Neuronal stem cell (in vitro differentiated cells): Measurements from ENCODE around the gene ZNF771.

Experiments
- DNase-seq: peaks from one replicate; pipeline ENCODE4 v3.0.0-alpha.2; 2013; ENCODE audit warnings: low spot score
- H2AFZ ChIP-seq: one replicate; pipeline ENCODE4 v1.6.1; 2013; ENCODE audit warnings: mild to moderate bottlenecking, low read length, inconsistent platforms
- H2AK5ac ChIP-seq: 2 replicates; pipeline ENCODE4 v1.6.1; 2013; ENCODE audit warnings: low read depth, mild to moderate bottlenecking, inconsistent platforms, low read length, moderate library complexity, mixed read lengths
- H2BK120ac ChIP-seq: 2 replicates; pipeline ENCODE4 v1.6.1; 2013; ENCODE audit warnings: low read depth, mild to moderate bottlenecking, inconsistent platforms, low read length, moderate library complexity, mixed read lengths
- H2BK12ac ChIP-seq: one replicate; pipeline ENCODE4 v1.6.1; 2013; ENCODE audit warnings: low read length, inconsistent platforms
- H2BK15ac ChIP-seq: 2 replicates; pipeline ENCODE4 v1.6.1; 2013; ENCODE audit warnings: mild to moderate bottlenecking, low read length, inconsistent platforms, mixed read lengths
- H2BK5ac ChIP-seq: one replicate; pipeline ENCODE4 v1.6.1; 2013; ENCODE audit warnings: inconsistent platforms, mild to moderate bottlenecking, low read length, moderate library complexity
- H3K14ac ChIP-seq: one replicate; pipeline ENCODE4 v1.6.1; 2013; ENCODE audit warnings: low read length, inconsistent platforms
- H3K18ac ChIP-seq: 2 replicates; pipeline ENCODE4 v1.6.1; 2013; ENCODE audit warnings: low read length, inconsistent platforms
- H3K23ac ChIP-seq: 2 replicates; pipeline ENCODE4 v1.6.1; 2013; ENCODE audit warnings: low read depth, mild to moderate bottlenecking, mixed read lengths, low read length, inconsistent platforms; ENCODE audit not compliant: poor library complexity
- H3K27ac ChIP-seq: replicated peaks from 3 replicates; pipeline ENCODE4 v1.5.1; 2013; ENCODE audit warnings: low read length, inconsistent platforms
- H3K27me3 ChIP-seq, 3 experiments: 2 replicates each; pipeline ENCODE4 v1.6.1; 2013; ENCODE audit warnings: low read length in 3 of 3, mild to moderate bottlenecking in 2 of 3, inconsistent platforms in 1 of 3, low read depth in 1 of 3, mixed read lengths in 1 of 3, moderate library complexity in 1 of 3; ENCODE audit not compliant: control insufficient read depth in 3 of 3, insufficient read depth in 3 of 3
- H3K36me3 ChIP-seq, 2 donors: replicated peaks in 1 of 2; 2 replicates each; pipeline ENCODE4 v1.6.1; 2013; ENCODE audit warnings: low read length in 2 of 2; ENCODE audit not compliant: control insufficient read depth in 2 of 2, insufficient read depth in 2 of 2
- H3K4ac ChIP-seq: 2 replicates; pipeline ENCODE4 v1.6.1; 2013; ENCODE audit warnings: inconsistent platforms, mild to moderate bottlenecking, low read length, moderate library complexity
- H3K4me1 ChIP-seq, 2 donors: 1 replicate in 1 of 2; 2 replicates in 1 of 2; pipeline ENCODE4 v1.6.1; 2013; ENCODE audit warnings: low read length in 2 of 2, low read depth in 1 of 2; ENCODE audit not compliant: control insufficient read depth in 2 of 2, insufficient read depth in 1 of 2
- H3K4me2 ChIP-seq: one replicate; pipeline ENCODE4 v1.6.1; 2013; ENCODE audit warnings: mild to moderate bottlenecking, low read length, inconsistent platforms; ENCODE audit not compliant: insufficient read depth, poor library complexity, severe bottlenecking
- H3K4me3 ChIP-seq, 2 donors: 2 replicates each; pipeline ENCODE4 v1.5.1; 2013; ENCODE audit warnings: low read length in 2 of 2, mild to moderate bottlenecking in 2 of 2, inconsistent platforms in 1 of 2, moderate library complexity in 1 of 2
- H3K79me1 ChIP-seq: one replicate; pipeline ENCODE4 v1.6.1; 2013; ENCODE audit warnings: low read depth, mild to moderate bottlenecking, inconsistent platforms, low read length, moderate library complexity
- H3K9ac ChIP-seq: one replicate; pipeline ENCODE4 v1.6.1; 2013; ENCODE audit warnings: mild to moderate bottlenecking, low read depth, low read length, inconsistent platforms; ENCODE audit not compliant: poor library complexity
- H3K9me3 ChIP-seq, 2 donors: replicated peaks in 1 of 2; 2 replicates each; pipeline versions ENCODE3 to v1.6.1; 2013; ENCODE audit warnings: low read length in 2 of 2, mild to moderate bottlenecking in 2 of 2, inconsistent platforms in 1 of 2, low read depth in 1 of 2, mixed read lengths in 1 of 2, moderate library complexity in 1 of 2; ENCODE audit not compliant: control insufficient read depth in 2 of 2, insufficient read depth in 1 of 2
- H4K8ac ChIP-seq: one replicate; pipeline ENCODE4 v1.6.1; 2013; ENCODE audit warnings: low read depth, mild to moderate bottlenecking, inconsistent platforms, low read length, moderate library complexity
- H4K91ac ChIP-seq: one replicate; pipeline ENCODE4 v1.6.1; 2013; ENCODE audit warnings: low read length, low read depth, mild to moderate bottlenecking, inconsistent platforms; ENCODE audit not compliant: poor library complexity
- WGBS, 2 donors: extraction: QIAGEN DNeasy Blood & Tissue Kit; methylation state at CpG; one replicate each; pipeline ENCODE4 v1.1.7; 2013; ENCODE audit warnings: missing lambda C conversion rate in 2 of 2, mixed read lengths in 1 of 2; ENCODE audit not compliant: insufficient read length in 2 of 2, insufficient replicate concordance in 1 of 2; ENCODE audit errors: extremely low coverage in 2 of 2; 5-methylcytosine and 5-hydroxymethylcytosine counted together

Gene ZNF771

DNA sequence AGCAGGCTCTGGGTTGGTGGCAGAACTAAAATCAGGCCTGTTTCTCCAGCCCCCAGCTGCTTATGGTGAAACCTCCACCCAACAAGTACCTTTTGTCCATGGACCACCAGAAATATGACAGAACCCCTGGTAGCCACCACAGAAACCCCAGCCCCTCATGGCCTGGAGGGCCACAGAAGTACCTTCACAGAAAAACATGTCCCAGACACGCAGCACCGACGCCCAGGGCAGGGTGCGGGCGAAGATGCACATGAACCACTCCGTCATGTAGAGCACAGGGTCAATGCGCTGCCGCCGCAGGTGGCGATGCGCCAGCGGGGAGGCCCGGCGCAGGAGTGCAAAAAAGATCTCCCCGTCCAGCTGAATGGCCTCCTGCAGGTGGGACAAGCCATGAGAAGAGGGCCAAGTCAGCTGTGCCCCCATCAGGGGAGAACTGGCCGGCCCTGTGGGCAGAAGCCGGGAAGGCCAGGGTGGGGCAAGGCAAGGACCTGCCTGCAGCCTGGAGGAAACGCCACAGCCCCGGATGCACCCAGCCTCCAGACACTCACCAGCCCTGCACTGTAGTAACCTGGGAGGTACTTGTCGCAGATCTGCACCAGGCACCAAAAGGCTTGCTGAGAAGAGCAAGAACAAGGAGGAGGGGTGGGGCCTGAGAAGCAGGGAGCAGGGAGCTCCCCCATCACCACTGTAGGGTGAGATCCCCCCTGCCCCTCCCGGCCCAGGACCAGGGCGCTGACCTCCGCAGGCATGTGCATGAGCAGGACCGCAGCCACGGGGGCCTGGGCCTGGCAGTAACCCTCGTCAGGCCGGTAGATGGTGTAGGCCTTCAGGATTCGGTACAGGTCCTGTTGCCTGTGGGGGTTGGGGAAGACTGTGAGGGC is 48.2 kb upstream of the ZNF771 start:
- Histone ChIP-seq H2BK5ac (no peak overlapping the region), H2BK15ac (no peak overlapping the region), H3K4me1 (peaks cover 6 to 8% of the 10 kb centered on the region in 2 donors), H3K23ac (no peak overlapping the region), H3K14ac (peak overlapping the region; percentile 63), H3K27ac (no peak overlapping the region), H3K36me3 (peaks cover 9 to 59% of the 10 kb centered on the region in 2 donors), H4K8ac (no peak overlapping the region), H3K4me2 (no peak overlapping the region), H3K9ac (peak overlapping the region; percentile 50), H3K4me3 (no peak overlapping the region), H3K18ac (peak overlapping the region; percentile 3), H3K27me3 (no peaks in the 10 kb centered on the region), H3K79me1 (peaks cover 6% of the 10 kb centered on the region), H2BK12ac (no peak overlapping the region), H3K4ac (no peak overlapping the region), H4K91ac (no peak overlapping the region), H2AK5ac (no peak overlapping the region), H2BK120ac (no peak overlapping the region), H3K9me3 (no peaks in the 10 kb centered on the region), H2AFZ (no peak overlapping the region)
- no peak for DNase-seq
- no CpG with 5 or more reads among the region's 28 CpGs for WGBS, 2 donors

DNA sequence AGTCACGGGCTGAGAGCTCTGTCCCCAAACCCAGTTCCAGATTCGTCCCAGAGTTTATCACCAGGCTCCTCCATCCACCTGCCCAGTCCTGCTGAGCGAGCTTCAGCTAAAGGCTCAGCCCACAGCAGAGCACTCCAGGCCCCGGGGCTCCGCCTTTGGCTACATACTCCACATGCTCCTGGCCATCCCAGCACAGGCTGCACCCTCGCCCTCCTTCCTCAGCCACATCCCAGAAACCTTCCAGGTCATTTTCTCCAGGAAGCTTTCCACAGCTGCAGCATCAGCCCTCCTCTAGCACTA is 47.6 kb upstream of the ZNF771 start:
- no peak overlapping the region for H2AFZ ChIP-seq
- peaks cover 13 to 65% of the 10 kb centered on the region in 2 donors for H3K36me3 ChIP-seq
- H2BK120ac ChIP-seq, result no peak overlapping the region
- no peak overlapping the region for H3K14ac ChIP-seq
- no peak for DNase-seq
- no peak overlapping the region for H2BK15ac ChIP-seq
- no peak overlapping the region for H2AK5ac ChIP-seq
- no peaks in the 10 kb centered on the region for H3K27me3 ChIP-seq
- H3K9ac ChIP-seq, result no peak overlapping the region
- no CpG with 5 or more reads among the region's 6 CpGs for WGBS, 2 donors
- no peak overlapping the region for H3K4me3 ChIP-seq
- no peak overlapping the region for H4K8ac ChIP-seq
- H3K4me1 ChIP-seq, result peaks cover 3 to 6% of the 10 kb centered on the region in 2 donors
- H3K9me3 ChIP-seq, result no peaks in the 10 kb centered on the region
- no peak overlapping the region for H4K91ac ChIP-seq
- H3K18ac ChIP-seq, result no peak overlapping the region
- no peak overlapping the region for H3K4ac ChIP-seq
- H2BK12ac ChIP-seq, result no peak overlapping the region
- no peak overlapping the region for H3K27ac ChIP-seq
- no peak overlapping the region for H2BK5ac ChIP-seq
- peaks cover 2% of the 10 kb centered on the region for H3K79me1 ChIP-seq
- H3K4me2 ChIP-seq, result no peak overlapping the region
- H3K23ac ChIP-seq, result no peak overlapping the region

DNA sequence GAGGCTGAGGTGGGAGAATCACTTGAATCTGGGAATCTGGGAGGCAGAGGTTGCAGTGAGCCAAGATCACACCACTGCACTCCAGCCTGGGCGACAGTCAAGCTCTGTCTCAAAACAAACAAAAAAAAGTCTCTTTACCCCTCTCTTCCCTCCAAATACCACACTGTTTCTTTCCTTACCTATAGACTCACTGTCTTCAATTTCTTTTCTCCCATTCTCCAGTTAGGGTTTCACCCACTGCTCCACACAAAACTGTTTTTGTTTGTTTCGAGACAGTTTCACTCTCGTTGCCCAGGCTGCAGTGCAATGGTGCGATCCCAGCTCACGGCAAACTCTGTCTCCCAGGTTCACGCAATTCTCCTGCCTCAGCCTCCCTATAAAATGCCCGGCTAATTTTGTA is 46.2 kb upstream of the ZNF771 start:
- Histone ChIP-seq H3K4me1 (peaks cover 0 to 2% of the 10 kb centered on the region in 2 donors), H2BK12ac (no peak overlapping the region), H3K4ac (no peak overlapping the region), H3K14ac (no peak overlapping the region), H3K9me3 (no peaks in the 10 kb centered on the region), H3K36me3 (peaks cover 13 to 76% of the 10 kb centered on the region in 2 donors), H2BK120ac (no peak overlapping the region), H2BK5ac (no peak overlapping the region), H2AK5ac (no peak overlapping the region), H4K91ac (no peak overlapping the region), H4K8ac (no peak overlapping the region), H3K79me1 (peaks cover 2% of the 10 kb centered on the region), H3K9ac (no peak overlapping the region), H3K23ac (no peak overlapping the region), H3K27ac (no peak overlapping the region), H3K4me3 (no peak overlapping the region), H2AFZ (no peak overlapping the region), H3K4me2 (no peak overlapping the region), H2BK15ac (no peak overlapping the region), H3K27me3 (no peaks in the 10 kb centered on the region), H3K18ac (no peak overlapping the region)
- no peak for DNase-seq
- WGBS, 2 donors, result no CpG with 5 or more reads among the region's 7 CpGs

- H4K91ac ChIP-seq, result no peak overlapping the region
These were observed 42.2 kb upstream of the ZNF771 start for GRCh38 chr16:30365200-30365599.

More at GRCh38 chr16:30365200-30365599, 42.2 kb upstream of the ZNF771 start:
- no peak overlapping the region for H3K4me2 ChIP-seq
- H3K4me3 ChIP-seq, result no peak overlapping the region
- peaks cover 12% of the 10 kb centered on the region for H3K79me1 ChIP-seq
- H2AFZ ChIP-seq, result no peak overlapping the region
- H3K36me3 ChIP-seq, result peaks cover 6 to 52% of the 10 kb centered on the region in 2 donors
- H3K23ac ChIP-seq, result no peak overlapping the region
- H3K9ac ChIP-seq, result no peak overlapping the region
- WGBS, 2 donors, result no CpG with 5 or more reads among the region's 10 CpGs
- H2BK5ac ChIP-seq, result no peak overlapping the region
- H2BK12ac ChIP-seq, result no peak overlapping the region
- no peak overlapping the region for H4K8ac ChIP-seq
- no peak overlapping the region for H2AK5ac ChIP-seq
- H3K14ac ChIP-seq, result no peak overlapping the region
- no peak for DNase-seq
- H2BK15ac ChIP-seq, result no peak overlapping the region
- no peak overlapping the region for H3K4ac ChIP-seq
- H3K27ac ChIP-seq, result no peak overlapping the region
- H2BK120ac ChIP-seq, result no peak overlapping the region
- H3K4me1 ChIP-seq, result peaks cover 14 to 16% of the 10 kb centered on the region in 2 donors
- H3K9me3 ChIP-seq, result no peaks in the 10 kb centered on the region
- no peaks in the 10 kb centered on the region for H3K27me3 ChIP-seq
- no peak overlapping the region for H3K18ac ChIP-seq
